GM12892 (cell line): Measurements from ENCODE around the gene OR51T1.

Source experiments
- POLR2A ChIP-seq: IDR thresholded peaks from 2 replicates; pipeline ENCODE4 v1.6.1; 2011; ENCODE audit warnings: low read depth, low read length, control low read depth
- POLR2AphosphoS5 ChIP-seq: IDR thresholded peaks from 2 replicates; pipeline ENCODE4 v1.6.1; 2011; ENCODE audit warnings: low read depth, low read length, control low read depth

- TF ChIP-seq POLR2A: no peak
- TF ChIP-seq POLR2AphosphoS5: no peak
Observed at GRCh38 chr11:4862447-4863236, 19.1 kb upstream of the OR51T1 start.
